Measurements from ENCODE around the gene PLCL2.

DNA sequence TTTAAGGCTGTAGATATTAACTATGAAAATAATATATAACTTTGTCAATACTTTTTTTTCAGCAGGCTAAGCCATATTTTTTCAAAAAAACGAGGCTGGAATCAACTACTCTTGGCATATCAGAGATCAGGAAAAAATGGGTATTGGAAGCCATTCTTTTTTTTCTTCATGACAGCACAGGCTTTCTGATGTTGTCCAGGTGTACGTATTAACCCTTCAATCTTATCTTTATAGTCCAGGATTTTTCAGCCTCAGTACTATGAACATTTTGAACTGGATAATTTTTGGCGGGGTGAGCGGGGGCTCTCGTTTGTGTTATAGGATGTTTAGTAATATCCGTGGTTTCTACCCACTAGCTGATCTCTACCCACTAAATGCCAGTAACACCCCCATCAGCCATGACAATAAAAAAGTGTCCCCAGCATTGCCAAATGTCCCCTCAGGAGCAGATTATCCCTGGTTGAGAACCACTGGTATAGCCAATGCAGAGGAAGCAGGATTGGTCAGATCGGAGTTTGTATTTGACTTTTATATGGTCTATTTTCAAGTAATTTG lies 52.0 kb downstream of the PLCL2 start:
- TF ChIP-seq, protein P1, sequence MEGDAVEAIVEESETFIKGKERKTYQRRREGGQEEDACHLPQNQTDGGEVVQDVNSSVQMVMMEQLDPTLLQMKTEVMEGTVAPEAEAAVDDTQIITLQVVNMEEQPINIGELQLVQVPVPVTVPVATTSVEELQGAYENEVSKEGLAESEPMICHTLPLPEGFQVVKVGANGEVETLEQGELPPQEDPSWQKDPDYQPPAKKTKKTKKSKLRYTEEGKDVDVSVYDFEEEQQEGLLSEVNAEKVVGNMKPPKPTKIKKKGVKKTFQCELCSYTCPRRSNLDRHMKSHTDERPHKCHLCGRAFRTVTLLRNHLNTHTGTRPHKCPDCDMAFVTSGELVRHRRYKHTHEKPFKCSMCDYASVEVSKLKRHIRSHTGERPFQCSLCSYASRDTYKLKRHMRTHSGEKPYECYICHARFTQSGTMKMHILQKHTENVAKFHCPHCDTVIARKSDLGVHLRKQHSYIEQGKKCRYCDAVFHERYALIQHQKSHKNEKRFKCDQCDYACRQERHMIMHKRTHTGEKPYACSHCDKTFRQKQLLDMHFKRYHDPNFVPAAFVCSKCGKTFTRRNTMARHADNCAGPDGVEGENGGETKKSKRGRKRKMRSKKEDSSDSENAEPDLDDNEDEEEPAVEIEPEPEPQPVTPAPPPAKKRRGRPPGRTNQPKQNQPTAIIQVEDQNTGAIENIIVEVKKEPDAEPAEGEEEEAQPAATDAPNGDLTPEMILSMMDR (IDR thresholded peaks at IDR 0.05), result no peak
- no peak for TF ChIP-seq POLR2A (IDR thresholded peaks at IDR 0.05)
